ENCODE data around the gene DENND1A. TPM values are rescaled to one million over a fixed set of nuclear protein-coding genes. Genes with fewer than 3 reads are reported as not detected.

The DENND1A gene
- total and polyA plus RNA-seq, 11 donors = 9.8 to 24.0 (median 14.7) TPM

GRCh38 chr9:123591283-123591682 lies 338.6 kb downstream of the DENND1A start:
- ATAC-seq = no peak
- DNase-seq = no peak
- no peaks in the 10 kb centered on the region for H3K36me3 ChIP-seq
- H3K27ac ChIP-seq = no peak overlapping the region
- peaks cover 0 to 12% (median 4%) of the 10 kb centered on the region in 12 donors for H3K9me3 ChIP-seq
- intact Hi-C loops (cut with DNase I) = no loop called here
- TF ChIP-seq POLR2A (IDR thresholded peaks at IDR 0.05) = no peak
- TF ChIP-seq, protein P1, sequence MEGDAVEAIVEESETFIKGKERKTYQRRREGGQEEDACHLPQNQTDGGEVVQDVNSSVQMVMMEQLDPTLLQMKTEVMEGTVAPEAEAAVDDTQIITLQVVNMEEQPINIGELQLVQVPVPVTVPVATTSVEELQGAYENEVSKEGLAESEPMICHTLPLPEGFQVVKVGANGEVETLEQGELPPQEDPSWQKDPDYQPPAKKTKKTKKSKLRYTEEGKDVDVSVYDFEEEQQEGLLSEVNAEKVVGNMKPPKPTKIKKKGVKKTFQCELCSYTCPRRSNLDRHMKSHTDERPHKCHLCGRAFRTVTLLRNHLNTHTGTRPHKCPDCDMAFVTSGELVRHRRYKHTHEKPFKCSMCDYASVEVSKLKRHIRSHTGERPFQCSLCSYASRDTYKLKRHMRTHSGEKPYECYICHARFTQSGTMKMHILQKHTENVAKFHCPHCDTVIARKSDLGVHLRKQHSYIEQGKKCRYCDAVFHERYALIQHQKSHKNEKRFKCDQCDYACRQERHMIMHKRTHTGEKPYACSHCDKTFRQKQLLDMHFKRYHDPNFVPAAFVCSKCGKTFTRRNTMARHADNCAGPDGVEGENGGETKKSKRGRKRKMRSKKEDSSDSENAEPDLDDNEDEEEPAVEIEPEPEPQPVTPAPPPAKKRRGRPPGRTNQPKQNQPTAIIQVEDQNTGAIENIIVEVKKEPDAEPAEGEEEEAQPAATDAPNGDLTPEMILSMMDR (IDR thresholded peaks at IDR 0.05) = no peak
- H3K4me3 ChIP-seq = no peak overlapping the region
- H3K27me3 ChIP-seq = no peaks in the 10 kb centered on the region
- WGBS, 4 donors = 88 to 94% (median 92%) methylated on average over 4 of the region's 4 CpGs
- H3K4me1 ChIP-seq = no peaks in the 10 kb centered on the region

DNA sequence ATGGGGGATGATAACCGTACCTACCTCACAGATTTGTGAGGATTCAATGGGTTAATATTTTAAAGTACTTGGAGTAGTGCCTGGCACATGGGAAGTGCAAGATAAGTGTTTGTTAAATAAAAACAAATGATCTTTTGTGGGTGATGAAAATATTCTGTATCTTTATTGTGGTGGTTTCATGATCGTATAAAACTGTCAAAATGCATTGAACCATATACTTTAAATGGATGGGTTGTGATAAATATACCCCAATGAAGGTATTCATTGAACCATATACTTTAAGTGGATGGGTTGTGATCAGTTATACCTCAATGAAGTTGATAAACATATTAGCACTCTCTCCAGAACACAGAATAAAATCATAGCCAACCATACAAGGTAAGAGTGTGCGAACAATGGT lies 339.4 kb downstream of the DENND1A start:
- H3K4me3 ChIP-seq = no peak overlapping the region
- WGBS, 4 donors = 90 to 94% (median 92%) methylated on average over 3 of the region's 3 CpGs
- ATAC-seq (no peak), DNase-seq (no peak)
- no peaks in the 10 kb centered on the region for H3K4me1 ChIP-seq
- TF ChIP-seq, protein P1 (IDR thresholded peaks at IDR 0.05) = no peak
- TF ChIP-seq POLR2A (IDR thresholded peaks at IDR 0.05) = no peak
- intact Hi-C loops (cut with DNase I) = no loop called here
- no peak overlapping the region for H3K27ac ChIP-seq
- no peaks in the 10 kb centered on the region for H3K27me3 ChIP-seq
- H3K36me3 ChIP-seq = no peaks in the 10 kb centered on the region
- peaks cover 0 to 12% (median 4%) of the 10 kb centered on the region in 12 donors for H3K9me3 ChIP-seq

DNA sequence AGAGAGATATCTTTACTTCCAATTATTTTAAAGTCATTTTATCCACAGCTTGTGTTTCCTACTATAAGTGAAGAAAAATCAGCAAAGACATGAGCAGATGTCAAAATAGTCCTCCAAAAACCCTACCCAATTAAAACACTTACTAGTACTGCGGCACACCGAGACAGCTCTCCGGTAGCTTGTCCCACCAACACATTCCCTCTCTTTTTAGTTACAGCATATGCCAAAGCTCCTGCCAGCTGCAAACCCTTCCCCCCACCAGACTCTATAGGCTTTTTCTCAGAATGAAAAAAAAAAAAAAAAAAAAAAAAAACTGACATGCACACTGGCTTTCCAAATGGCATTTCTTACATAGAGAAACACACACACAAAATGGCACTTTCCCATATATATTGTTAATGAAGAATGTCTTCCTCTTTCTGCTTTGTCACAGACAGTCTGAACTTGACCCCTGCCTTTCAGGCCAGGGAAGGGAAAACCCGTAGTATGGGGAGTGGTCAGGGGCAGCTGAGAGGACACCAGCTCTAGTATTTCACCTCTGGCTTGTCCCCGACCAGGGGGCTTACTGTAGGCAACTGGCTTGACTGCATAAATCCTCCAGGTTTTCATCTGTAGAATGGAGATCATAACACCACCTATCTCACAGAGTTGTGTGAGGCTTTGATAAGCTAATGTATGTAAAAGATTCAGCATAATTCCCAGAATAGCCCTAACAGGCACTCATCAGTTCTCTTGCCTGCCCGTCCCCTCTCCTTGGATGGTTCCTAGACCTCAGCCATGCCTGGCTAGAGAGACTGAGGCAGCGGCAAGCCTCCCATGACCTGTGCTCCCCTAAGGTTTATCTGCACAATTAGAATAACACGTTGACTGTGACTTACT lies 340.3 kb downstream of the DENND1A start:
- no peak for TF ChIP-seq POLR2A (IDR thresholded peaks at IDR 0.05)
- TF ChIP-seq, protein P1 (IDR thresholded peaks at IDR 0.05) = no peak
- Histone ChIP-seq H3K4me3 (no peak overlapping the region), H3K9me3 (peaks cover 0 to 12% (median 4%) of the 10 kb centered on the region in 12 donors), H3K27ac (no peak overlapping the region), H3K4me1 (no peaks in the 10 kb centered on the region), H3K36me3 (no peaks in the 10 kb centered on the region), H3K27me3 (no peaks in the 10 kb centered on the region)
- ATAC-seq = no peak
- no peak for DNase-seq
- WGBS, 4 donors = 87 to 91% (median 89%) methylated on average over 8 of the region's 8 CpGs
- intact Hi-C loops (cut with DNase I) = no loop called here

- Histone ChIP-seq H3K4me3 (no peak overlapping the region), H3K27me3 (no peaks in the 10 kb centered on the region), H3K9me3 (peaks cover 0 to 12% (median 4%) of the 10 kb centered on the region in 12 donors), H3K36me3 (peaks cover 0 to 17% (median 4%) of the 10 kb centered on the region in 9 donors), H3K4me1 (no peaks in the 10 kb centered on the region), H3K27ac (no peak overlapping the region)
- 90 to 97% (median 93%) methylated on average over 5 of the region's 5 CpGs for WGBS, 4 donors
- intact Hi-C loops (cut with DNase I) = no loop called here
- DNase-seq (no peak), ATAC-seq (no peak)
- TF ChIP-seq, protein P1 (IDR thresholded peaks at IDR 0.05) = no peak
- no peak for TF ChIP-seq POLR2A (IDR thresholded peaks at IDR 0.05)
Measured at GRCh38 chr9:123586275-123586674, 343.7 kb downstream of the DENND1A start.

Data from heart left ventricle (tissue), 16 donors.